Measurements from ENCODE around the gene MBTPS1.

MBTPS1 gene

DNA sequence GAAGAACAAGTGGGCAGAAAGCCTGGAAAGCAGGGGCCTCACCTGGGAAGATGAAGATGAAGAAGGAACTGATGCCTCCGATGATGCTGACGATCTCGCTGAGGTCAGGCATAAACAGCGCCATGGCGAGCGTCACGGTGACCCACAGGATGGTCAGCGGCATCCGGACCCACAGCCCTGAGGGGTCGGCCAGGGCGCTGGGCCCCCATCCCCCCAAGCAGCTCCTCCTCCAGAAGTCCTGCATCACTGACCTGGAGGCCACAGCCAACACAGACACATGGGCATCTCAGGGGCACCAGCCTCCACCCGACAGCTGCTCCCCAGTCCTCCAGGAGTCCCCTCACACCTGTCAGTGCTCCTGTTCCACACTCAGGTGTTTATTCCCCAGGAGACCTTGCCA, 100.3 kb downstream of the MBTPS1 start:
- TF ChIP-seq MAX (IDR thresholded peaks at IDR 0.05; ENCODE audit: low read depth, low read length) (no peak), POLR2A (IDR thresholded peaks at IDR 0.05; ENCODE audit: extremely low read depth, insufficient read length) (no peak), MYC (IDR thresholded peaks at IDR 0.05; ENCODE audit: low read depth, low read length) (no peak)
- TF ChIP-seq, protein P1, sequence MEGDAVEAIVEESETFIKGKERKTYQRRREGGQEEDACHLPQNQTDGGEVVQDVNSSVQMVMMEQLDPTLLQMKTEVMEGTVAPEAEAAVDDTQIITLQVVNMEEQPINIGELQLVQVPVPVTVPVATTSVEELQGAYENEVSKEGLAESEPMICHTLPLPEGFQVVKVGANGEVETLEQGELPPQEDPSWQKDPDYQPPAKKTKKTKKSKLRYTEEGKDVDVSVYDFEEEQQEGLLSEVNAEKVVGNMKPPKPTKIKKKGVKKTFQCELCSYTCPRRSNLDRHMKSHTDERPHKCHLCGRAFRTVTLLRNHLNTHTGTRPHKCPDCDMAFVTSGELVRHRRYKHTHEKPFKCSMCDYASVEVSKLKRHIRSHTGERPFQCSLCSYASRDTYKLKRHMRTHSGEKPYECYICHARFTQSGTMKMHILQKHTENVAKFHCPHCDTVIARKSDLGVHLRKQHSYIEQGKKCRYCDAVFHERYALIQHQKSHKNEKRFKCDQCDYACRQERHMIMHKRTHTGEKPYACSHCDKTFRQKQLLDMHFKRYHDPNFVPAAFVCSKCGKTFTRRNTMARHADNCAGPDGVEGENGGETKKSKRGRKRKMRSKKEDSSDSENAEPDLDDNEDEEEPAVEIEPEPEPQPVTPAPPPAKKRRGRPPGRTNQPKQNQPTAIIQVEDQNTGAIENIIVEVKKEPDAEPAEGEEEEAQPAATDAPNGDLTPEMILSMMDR (IDR thresholded peaks at IDR 0.05; ENCODE audit: low read depth, low read length), result no peak
- DNase-seq (ENCODE audit: low read depth), result no peak
- H3K4me3 ChIP-seq (ENCODE audit: low read depth, low read length), result no peak overlapping the region

DNA sequence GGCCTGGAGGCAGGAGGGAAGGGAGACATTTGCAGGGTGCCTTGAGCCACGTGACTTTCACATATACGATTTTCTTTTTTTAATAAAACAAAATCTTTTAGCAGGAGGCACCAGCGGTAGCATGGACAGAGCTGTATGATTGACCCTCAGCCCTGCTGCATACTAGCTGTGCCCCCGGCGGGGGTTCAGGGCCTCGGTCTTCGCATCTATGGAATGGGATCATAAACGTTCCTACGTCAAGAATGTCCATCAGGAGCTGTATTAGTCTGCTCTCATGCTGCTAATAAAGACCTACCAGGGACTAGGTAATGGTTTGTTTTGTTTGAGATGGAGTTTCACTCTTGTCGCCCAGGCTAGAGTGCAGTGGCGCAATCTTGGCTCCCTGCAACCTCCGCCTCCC, 101.3 kb downstream of the MBTPS1 start:
- no peak for DNase-seq (ENCODE audit: low read depth)
- H3K4me3 ChIP-seq (ENCODE audit: low read depth, low read length), result no peak overlapping the region
- TF ChIP-seq, protein P1 (IDR thresholded peaks at IDR 0.05; ENCODE audit: low read depth, low read length), result no peak
- TF ChIP-seq MYC (IDR thresholded peaks at IDR 0.05; ENCODE audit: low read depth, low read length), result no peak
- no peak for TF ChIP-seq POLR2A (IDR thresholded peaks at IDR 0.05; ENCODE audit: extremely low read depth, insufficient read length)
- no peak for TF ChIP-seq MAX (IDR thresholded peaks at IDR 0.05; ENCODE audit: low read depth, low read length)

GRCh38 chr16:84014570-84015327, 102.0 kb downstream of the MBTPS1 start:
- no peak for DNase-seq (ENCODE audit: low read depth)
- TF ChIP-seq POLR2A (IDR thresholded peaks at IDR 0.05; ENCODE audit: extremely low read depth, insufficient read length) (no peak), MAX (IDR thresholded peaks at IDR 0.05; ENCODE audit: low read depth, low read length) (no peak), MYC (IDR thresholded peaks at IDR 0.05; ENCODE audit: low read depth, low read length) (no peak)
- TF ChIP-seq, protein P1 (IDR thresholded peaks at IDR 0.05; ENCODE audit: low read depth, low read length), result no peak
- no peak overlapping the region for H3K4me3 ChIP-seq (ENCODE audit: low read depth, low read length)

GRCh38 chr16:84013787-84014569, 102.8 kb downstream of the MBTPS1 start:
- TF ChIP-seq POLR2A (IDR thresholded peaks at IDR 0.05; ENCODE audit: extremely low read depth, insufficient read length), result no peak
- 0 out of 2 replicates have a peak, but pooled peaks have one; percentile 45 for TF ChIP-seq MYC (IDR thresholded peaks at IDR 0.05; ENCODE audit: low read depth, low read length)
- TF ChIP-seq, protein P1 (IDR thresholded peaks at IDR 0.05; ENCODE audit: low read depth, low read length), result no peak
- peak; percentile 93 for TF ChIP-seq MAX (IDR thresholded peaks at IDR 0.05; ENCODE audit: low read depth, low read length)
- no peak overlapping the region for H3K4me3 ChIP-seq (ENCODE audit: low read depth, low read length)
- DNase-seq (ENCODE audit: low read depth), result peak; percentile 84

GRCh38 chr16:84009282-84009681, 107.5 kb downstream of the MBTPS1 start:
- peak; percentile 33 for DNase-seq (ENCODE audit: low read depth)
- H3K4me3 ChIP-seq (ENCODE audit: low read depth, low read length), result no peak overlapping the region
- no peak; the same call in 1 of the 2 replicates for TF ChIP-seq MAX (IDR thresholded peaks at IDR 0.05; ENCODE audit: low read depth, low read length)
- TF ChIP-seq, protein P1 (IDR thresholded peaks at IDR 0.05; ENCODE audit: low read depth, low read length), result no peak
- TF ChIP-seq MYC (IDR thresholded peaks at IDR 0.05; ENCODE audit: low read depth, low read length), result no peak
- TF ChIP-seq POLR2A (IDR thresholded peaks at IDR 0.05; ENCODE audit: extremely low read depth, insufficient read length), result no peak
